IPS-NIHi7 (cell line): ENCODE measurements around the gene RAB6B.

Source experiments
- DNase-seq: peaks from one replicate; pipeline ENCODE4 v3.0.0; 2012; ENCODE audit warnings: mixed read lengths; ENCODE audit errors: extremely low spot score

RAB6B gene

GRCh38 chr3:133894353-133895207, 1.1 kb downstream of the RAB6B start:
- peak; percentile 42 for DNase-seq

GRCh38 chr3:133893683-133894352, 1.9 kb downstream of the RAB6B start:
- no peak for DNase-seq

GRCh38 chr3:133892541-133893231, 3.0 kb downstream of the RAB6B start:
- DNase-seq = no peak

- peak; percentile 3 for DNase-seq
Measured at GRCh38 chr3:133891662-133892378, 3.9 kb downstream of the RAB6B start.

GRCh38 chr3:133890972-133891644, 4.6 kb downstream of the RAB6B start:
- DNase-seq = peak; percentile 2

GRCh38 chr3:133890037-133890436, 5.6 kb downstream of the RAB6B start:
- DNase-seq = no peak

GRCh38 chr3:133888726-133889340, 6.8 kb downstream of the RAB6B start:
- no peak for DNase-seq

- DNase-seq = no peak
Measured at GRCh38 chr3:133887803-133888703, 7.6 kb downstream of the RAB6B start.

- no peak for DNase-seq
Measured at GRCh38 chr3:133887074-133887802, 8.4 kb downstream of the RAB6B start.

GRCh38 chr3:133886031-133886722, 9.5 kb downstream of the RAB6B start:
- no peak for DNase-seq

- DNase-seq = no peak
Measured at GRCh38 chr3:133884887-133885711, 10.6 kb downstream of the RAB6B start.

GRCh38 chr3:133884054-133884886, 11.4 kb downstream of the RAB6B start:
- no peak for DNase-seq

GRCh38 chr3:133883641-133884040, 12.0 kb downstream of the RAB6B start:
- DNase-seq = no peak

GRCh38 chr3:133882986-133883586, 12.6 kb downstream of the RAB6B start:
- no peak for DNase-seq

- no peak for DNase-seq
Measured at GRCh38 chr3:133881939-133882825, 13.5 kb downstream of the RAB6B start.
